Trophoblast cell (in vitro differentiated cells and primary cell): ENCODE data around the gene ZNF518B. TPM values are rescaled to one million over a fixed set of nuclear protein-coding genes. Genes with fewer than 3 reads are reported as not detected.

Source experiments
- DNase-seq, 2 donors: peaks; one replicate each; pipeline ENCODE4 v3.0.0-alpha.2; 2016
- H2AFZ ChIP-seq: 2 replicates; pipeline ENCODE4 v1.6.1; 2013; ENCODE audit warnings: low read length, moderate library complexity, mild to moderate bottlenecking; ENCODE audit not compliant: insufficient read depth, poor library complexity
- H2AK5ac ChIP-seq: 2 replicates; pipeline ENCODE4 v1.6.1; 2013; ENCODE audit warnings: mild to moderate bottlenecking, low read length
- H2BK120ac ChIP-seq: 2 replicates; pipeline ENCODE4 v1.6.1; 2013; ENCODE audit warnings: low read length, mild to moderate bottlenecking, moderate library complexity; ENCODE audit not compliant: insufficient read depth, poor library complexity
- H2BK12ac ChIP-seq: 2 replicates; pipeline ENCODE4 v1.6.1; 2013; ENCODE audit warnings: mild to moderate bottlenecking, low read length, moderate library complexity
- H2BK5ac ChIP-seq: 2 replicates; pipeline ENCODE4 v1.6.1; 2013; ENCODE audit warnings: low read length, low read depth, moderate library complexity, mild to moderate bottlenecking; ENCODE audit not compliant: poor library complexity
- H3K14ac ChIP-seq: 2 replicates; pipeline ENCODE4 v1.6.1; 2013; ENCODE audit warnings: mild to moderate bottlenecking, low read length
- H3K18ac ChIP-seq: 2 replicates; pipeline ENCODE4 v1.6.1; 2013; ENCODE audit warnings: mild to moderate bottlenecking, low read length
- H3K23ac ChIP-seq: 2 replicates; pipeline ENCODE4 v1.6.1; 2013; ENCODE audit warnings: low read length
- H3K27ac ChIP-seq: 2 replicates; pipeline ENCODE4 v1.5.1; 2013; ENCODE audit warnings: low read depth, mild to moderate bottlenecking, inconsistent platforms, low read length, moderate library complexity
- H3K27me3 ChIP-seq: 2 replicates; pipeline ENCODE4 v1.6.1; 2013; ENCODE audit warnings: inconsistent platforms, mild to moderate bottlenecking, low read length, moderate library complexity; ENCODE audit not compliant: insufficient read depth
- H3K36me3 ChIP-seq, 2 experiments: 1 replicate in 1 of 2; 2 replicates in 1 of 2; pipeline ENCODE4 v1.6.1; 2013; ENCODE audit warnings: low read length in 2 of 2, mild to moderate bottlenecking in 2 of 2, moderate library complexity in 1 of 2; ENCODE audit not compliant: insufficient read depth in 2 of 2, control insufficient read depth in 1 of 2
- H3K4ac ChIP-seq: 2 replicates; pipeline ENCODE4 v1.6.1; 2013; ENCODE audit warnings: low read depth, mild to moderate bottlenecking, low read length, moderate library complexity
- H3K4me1 ChIP-seq, 2 experiments: 1 replicate in 1 of 2; 2 replicates in 1 of 2; pipeline ENCODE4 v1.6.1; 2013; ENCODE audit warnings: low read length in 2 of 2, mild to moderate bottlenecking in 2 of 2, moderate library complexity in 1 of 2; ENCODE audit not compliant: insufficient read depth in 2 of 2, control insufficient read depth in 1 of 2
- H3K4me2 ChIP-seq: 2 replicates; pipeline ENCODE4 v1.6.1; 2013; ENCODE audit warnings: inconsistent platforms, mild to moderate bottlenecking, low read length, moderate library complexity
- H3K4me3 ChIP-seq: 2 replicates; pipeline ENCODE4 v1.5.1; 2013; ENCODE audit warnings: mild to moderate bottlenecking, low read depth, low read length, inconsistent platforms
- H3K79me1 ChIP-seq: one replicate; pipeline ENCODE4 v1.6.1; 2013; ENCODE audit warnings: low read length
- H3K79me2 ChIP-seq: 2 replicates; pipeline ENCODE4 v1.6.1; 2013; ENCODE audit warnings: low read length, mild to moderate bottlenecking; ENCODE audit not compliant: control insufficient read depth, insufficient read depth, poor library complexity
- H3K9ac ChIP-seq: 2 replicates; pipeline ENCODE4 v1.6.1; 2013; ENCODE audit warnings: mild to moderate bottlenecking, low read length
- H3K9me3 ChIP-seq: 2 replicates; pipeline ENCODE4 v1.6.1; 2013; ENCODE audit warnings: low read depth, mild to moderate bottlenecking, control low read depth, inconsistent platforms, low read length; ENCODE audit not compliant: insufficient read depth
- H4K12ac ChIP-seq: 2 replicates; pipeline ENCODE4 v1.6.1; 2013; ENCODE audit warnings: low read depth, mild to moderate bottlenecking, low read length, moderate library complexity
- H4K8ac ChIP-seq: 2 replicates; pipeline ENCODE4 v1.6.1; 2013; ENCODE audit warnings: low read depth, mild to moderate bottlenecking, low read length, moderate library complexity
- H4K91ac ChIP-seq: one replicate; pipeline ENCODE4 v1.6.1; 2013; ENCODE audit warnings: low read depth, mild to moderate bottlenecking, low read length, moderate library complexity
- WGBS: extraction: QIAGEN DNeasy Blood & Tissue Kit; methylation state at CpG from one replicate; pipeline ENCODE4 v1.1.7; 2013; ENCODE audit warnings: missing lambda C conversion rate; ENCODE audit not compliant: insufficient read length, insufficient coverage; ENCODE audit errors: extremely low coverage; 5-methylcytosine and 5-hydroxymethylcytosine counted together
- polyA plus RNA-seq: library from polyadenylated mRNA; stranded (reverse); fragments of 200-250 nt; gene quantifications from 2 replicates; pipeline ENCODE4 v1.2.3, GENCODE V29; 2013

The ZNF518B gene, protein sequence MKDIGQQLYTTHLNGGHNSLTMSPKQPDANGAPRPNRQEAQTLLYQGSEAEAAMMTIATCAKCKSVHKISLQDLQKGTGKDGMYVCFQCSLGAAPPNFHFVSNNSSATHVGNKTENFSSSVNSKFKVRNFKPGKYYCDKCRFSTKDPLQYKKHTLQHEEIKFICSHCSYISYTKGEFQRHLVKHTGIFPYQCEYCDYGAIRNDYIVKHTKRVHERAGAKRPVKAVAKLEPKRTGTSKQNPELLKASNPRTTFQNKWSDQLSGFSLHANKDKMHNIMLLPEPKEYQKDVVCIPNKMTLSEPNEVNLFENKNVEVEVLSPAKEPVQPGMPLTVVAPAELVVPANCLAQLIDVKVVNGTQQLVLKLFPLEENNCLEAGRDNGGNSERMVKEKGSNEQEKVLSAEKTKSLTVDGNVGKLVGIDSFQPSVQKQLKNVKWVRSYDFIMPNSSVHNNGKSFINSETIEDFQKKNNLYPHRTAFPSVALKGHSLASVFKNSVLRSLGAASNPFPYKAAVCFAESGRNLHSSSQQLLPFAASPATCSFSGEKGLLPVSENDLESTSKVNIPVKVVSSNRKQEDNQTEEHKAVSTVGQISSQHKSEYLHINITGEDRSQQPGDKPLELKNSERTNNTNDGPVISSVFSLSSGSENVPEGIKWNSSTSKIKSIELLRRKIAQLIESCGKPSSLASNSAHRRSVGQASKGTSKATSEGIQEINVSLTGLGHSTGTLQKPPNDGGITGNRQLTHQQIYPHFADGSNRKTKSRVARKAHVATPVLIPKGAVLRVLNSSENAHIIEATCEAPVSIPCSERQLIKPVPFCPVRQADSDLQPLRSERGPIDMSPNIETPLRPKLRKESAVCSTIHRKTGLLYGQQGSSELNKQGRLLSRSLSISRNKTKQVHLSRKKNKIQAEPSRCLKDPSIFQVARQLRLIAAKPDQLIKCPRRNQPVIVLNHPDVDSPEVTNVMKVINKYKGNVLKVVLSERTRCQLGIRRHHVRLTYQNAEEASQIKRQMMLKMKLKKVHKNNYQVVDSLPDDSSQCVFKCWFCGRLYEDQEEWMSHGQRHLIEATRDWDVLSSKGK
- 18.5 and 20.2 TPM in 2 replicates for polyA plus RNA-seq

GRCh38 chr4:10457255-10457801 lies at the start of gene ZNF518B:
Gene ZNF518B, minus strand, starts transcription at chr4:10457426. Its CDS starts 11,098 bp downstream, at chr4:10446328.
- Histone ChIP-seq H3K36me3 (peaks cover 10 to 19% of the 10 kb centered on the region in 2 experiments), H3K14ac (peak within 1 kb of the TSS; percentile 59), H4K8ac (peak within 1 kb of the TSS; percentile 90), H2BK12ac (peak within 1 kb of the TSS; percentile 48), H3K9ac (peak within 1 kb of the TSS; percentile 64), H3K18ac (peak within 1 kb of the TSS; percentile 67), H3K4me3 (peak within 1 kb of the TSS; percentile 81), H3K79me1 (peaks cover 10% of the 10 kb centered on the region), H4K91ac (peak within 1 kb of the TSS; percentile 71), H2AFZ (peak within 1 kb of the TSS; percentile 91), H3K4ac (peak within 1 kb of the TSS; percentile 37), H3K4me2 (peak within 1 kb of the TSS; percentile 52), H3K79me2 (peaks cover 4% of the 10 kb centered on the region), H3K9me3 (peaks cover 16% of the 10 kb centered on the region), H3K27ac (peak within 1 kb of the TSS; percentile 38), H2BK120ac (peak within 1 kb of the TSS; percentile 75), H2BK5ac (peak within 1 kb of the TSS; percentile 32), H3K23ac (no peak within 1 kb of the TSS), H3K4me1 (peaks cover 5 to 19% of the 10 kb centered on the region in 2 experiments), H2AK5ac (peak within 1 kb of the TSS; percentile 21), H3K27me3 (peaks cover 8% of the 10 kb centered on the region), H4K12ac (peak within 1 kb of the TSS; percentile 93)
- WGBS = no CpG with 5 or more reads among the region's 60 CpGs
- peak; percentile 55 to 86 for DNase-seq

DNA sequence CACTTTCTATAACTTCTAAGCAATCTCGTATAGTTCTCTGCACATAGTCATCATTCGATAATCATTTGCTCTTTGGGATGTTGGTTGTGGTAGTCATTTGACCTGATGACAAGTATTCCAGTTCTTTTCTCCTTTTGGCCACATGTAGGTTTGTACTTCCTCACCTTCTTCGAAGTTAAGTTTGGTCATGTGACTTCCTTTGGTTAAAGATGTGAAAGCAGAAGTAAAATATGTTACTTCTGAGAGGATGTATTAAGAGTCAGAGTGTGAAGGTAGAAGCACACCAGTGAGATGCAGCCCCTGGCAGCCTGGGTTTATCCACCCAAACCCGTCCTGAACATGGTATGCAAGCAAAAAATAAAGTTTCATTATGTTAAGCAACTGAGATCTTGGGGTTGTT lies 48.9 kb upstream of the ZNF518B start:
- no peaks in the 10 kb centered on the region for H3K79me1 ChIP-seq
- H3K4me2 ChIP-seq = no peak overlapping the region
- H3K18ac ChIP-seq = no peak overlapping the region
- H3K36me3 ChIP-seq = no peaks in the 10 kb centered on the region
- H4K12ac ChIP-seq = no peak overlapping the region
- H2BK120ac ChIP-seq = no peak overlapping the region
- no peak overlapping the region for H3K23ac ChIP-seq
- WGBS = no CpG with 5 or more reads among the region's 4 CpGs
- no peak overlapping the region for H3K4me3 ChIP-seq
- H2BK12ac ChIP-seq = no peak overlapping the region
- no peak overlapping the region for H3K27ac ChIP-seq
- H4K8ac ChIP-seq = no peak overlapping the region
- H2BK5ac ChIP-seq = no peak overlapping the region
- H3K27me3 ChIP-seq = no peaks in the 10 kb centered on the region
- no peak for DNase-seq
- H3K79me2 ChIP-seq = no peaks in the 10 kb centered on the region
- no peak overlapping the region for H2AK5ac ChIP-seq
- no peak overlapping the region for H3K9ac ChIP-seq
- no peak overlapping the region for H2AFZ ChIP-seq
- no peak overlapping the region for H4K91ac ChIP-seq
- H3K14ac ChIP-seq = no peak overlapping the region
- no peak overlapping the region for H3K4ac ChIP-seq
- H3K9me3 ChIP-seq = no peaks in the 10 kb centered on the region
- H3K4me1 ChIP-seq = no peaks in the 10 kb centered on the region

DNA sequence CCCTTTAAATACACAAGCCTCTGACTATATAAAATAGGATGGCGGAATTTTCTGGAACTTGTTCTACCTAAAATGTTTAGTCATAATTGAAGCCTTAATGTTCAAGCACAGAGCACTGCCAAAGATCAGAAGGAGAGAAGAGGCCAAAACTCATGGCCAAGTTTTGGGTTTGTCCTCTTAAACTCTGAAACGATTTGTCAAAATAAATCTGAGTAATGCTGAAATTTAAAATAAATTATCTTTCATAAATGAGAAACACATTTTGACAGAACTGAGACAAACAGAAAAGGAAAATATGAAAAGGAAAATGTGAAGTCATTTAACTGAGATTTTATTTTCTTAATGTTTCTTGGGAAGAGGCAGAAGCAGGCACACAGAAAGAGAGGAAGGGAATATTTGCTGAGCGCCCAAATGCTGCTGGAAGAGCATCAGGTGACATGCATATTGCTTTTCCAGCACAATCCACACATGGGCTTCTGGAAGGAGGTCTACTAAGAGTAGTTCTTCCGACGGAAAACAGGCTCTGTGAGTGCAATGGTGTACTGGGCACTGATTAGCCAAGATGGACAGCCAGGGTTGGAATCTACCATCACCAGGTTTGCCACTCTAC lies 47.4 kb upstream of the ZNF518B start:
- no peaks in the 10 kb centered on the region for H3K9me3 ChIP-seq
- H4K8ac ChIP-seq = no peak overlapping the region
- no peak overlapping the region for H2BK120ac ChIP-seq
- H2AK5ac ChIP-seq = no peak overlapping the region
- H3K4me1 ChIP-seq = peaks cover 0 to 2% of the 10 kb centered on the region in 2 experiments
- H3K23ac ChIP-seq = no peak overlapping the region
- no peak overlapping the region for H2BK12ac ChIP-seq
- DNase-seq = no peak
- no CpG with 5 or more reads among the region's 5 CpGs for WGBS
- H3K9ac ChIP-seq = no peak overlapping the region
- no peak overlapping the region for H3K4me2 ChIP-seq
- H3K27ac ChIP-seq = no peak overlapping the region
- no peaks in the 10 kb centered on the region for H3K79me1 ChIP-seq
- no peak overlapping the region for H4K12ac ChIP-seq
- no peak overlapping the region for H3K14ac ChIP-seq
- no peak overlapping the region for H3K18ac ChIP-seq
- H4K91ac ChIP-seq = no peak overlapping the region
- H3K4ac ChIP-seq = no peak overlapping the region
- no peak overlapping the region for H2AFZ ChIP-seq
- H2BK5ac ChIP-seq = no peak overlapping the region
- H3K36me3 ChIP-seq = no peaks in the 10 kb centered on the region
- H3K27me3 ChIP-seq = no peaks in the 10 kb centered on the region
- no peak overlapping the region for H3K4me3 ChIP-seq
- no peaks in the 10 kb centered on the region for H3K79me2 ChIP-seq

GRCh38 chr4:10502717-10503116 lies 45.5 kb upstream of the ZNF518B start:
- Histone ChIP-seq H4K8ac (no peak overlapping the region), H2BK5ac (no peak overlapping the region), H3K79me1 (no peaks in the 10 kb centered on the region), H3K9ac (no peak overlapping the region), H3K4me2 (no peak overlapping the region), H2AK5ac (no peak overlapping the region), H3K23ac (no peak overlapping the region), H4K12ac (no peak overlapping the region), H3K79me2 (no peaks in the 10 kb centered on the region), H3K27me3 (no peaks in the 10 kb centered on the region), H3K36me3 (no peaks in the 10 kb centered on the region), H2BK12ac (no peak overlapping the region), H3K4me3 (no peak overlapping the region), H2BK120ac (no peak overlapping the region), H3K14ac (no peak overlapping the region), H3K18ac (no peak overlapping the region), H2AFZ (no peak overlapping the region), H3K9me3 (no peaks in the 10 kb centered on the region), H3K27ac (no peak overlapping the region), H3K4me1 (peaks cover 0 to 2% of the 10 kb centered on the region in 2 experiments), H3K4ac (no peak overlapping the region), H4K91ac (no peak overlapping the region)
- peak in 1 of 2 donors; percentile 25 for DNase-seq
- WGBS = no CpG with 5 or more reads among the region's 5 CpGs
